ENCODE measurements around the gene KDM6A. TPM values are rescaled to one million over a fixed set of nuclear protein-coding genes. Genes with fewer than 3 reads are reported as not detected.

The KDM6A gene
- total RNA-seq, 1 donor from 2014 or later: 38.4 TPM

DNA sequence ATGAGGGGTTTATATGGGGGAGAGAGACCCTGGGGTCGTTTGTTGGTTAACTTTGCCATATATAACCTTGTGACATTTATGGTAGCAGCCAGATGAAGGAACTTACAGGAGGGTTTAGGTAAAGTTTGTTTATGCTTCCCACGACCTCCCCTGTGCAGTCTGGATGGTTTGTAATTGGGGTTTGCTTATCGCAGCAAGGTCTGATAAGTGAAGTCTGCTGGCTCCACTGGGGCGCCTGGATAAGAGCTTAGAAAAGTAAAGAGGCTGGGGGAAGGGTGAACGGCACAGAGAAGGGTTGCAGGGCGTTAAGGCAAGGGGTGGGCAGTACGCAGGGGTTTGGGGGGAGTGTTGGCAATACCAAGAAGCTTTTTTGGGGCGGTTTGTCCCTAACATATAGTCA, 98.7 kb downstream of the KDM6A start:
- no peak overlapping the region for H3K4me3 Mint-ChIP-seq (ENCODE audit: unreplicated experiment)
- no peak for DNase-seq (ENCODE audit: low spot score)
- no peaks in the 10 kb centered on the region for H3K9me3 Mint-ChIP-seq (ENCODE audit: unreplicated experiment)
- H3K36me3 Mint-ChIP-seq (ENCODE audit: low read depth, unreplicated experiment): peaks cover 26% of the 10 kb centered on the region
- H3K27ac Mint-ChIP-seq (ENCODE audit: unreplicated experiment): no peak overlapping the region
- H3K27me3 Mint-ChIP-seq (ENCODE audit: unreplicated experiment): no peaks in the 10 kb centered on the region
- TF ChIP-seq, protein P1, sequence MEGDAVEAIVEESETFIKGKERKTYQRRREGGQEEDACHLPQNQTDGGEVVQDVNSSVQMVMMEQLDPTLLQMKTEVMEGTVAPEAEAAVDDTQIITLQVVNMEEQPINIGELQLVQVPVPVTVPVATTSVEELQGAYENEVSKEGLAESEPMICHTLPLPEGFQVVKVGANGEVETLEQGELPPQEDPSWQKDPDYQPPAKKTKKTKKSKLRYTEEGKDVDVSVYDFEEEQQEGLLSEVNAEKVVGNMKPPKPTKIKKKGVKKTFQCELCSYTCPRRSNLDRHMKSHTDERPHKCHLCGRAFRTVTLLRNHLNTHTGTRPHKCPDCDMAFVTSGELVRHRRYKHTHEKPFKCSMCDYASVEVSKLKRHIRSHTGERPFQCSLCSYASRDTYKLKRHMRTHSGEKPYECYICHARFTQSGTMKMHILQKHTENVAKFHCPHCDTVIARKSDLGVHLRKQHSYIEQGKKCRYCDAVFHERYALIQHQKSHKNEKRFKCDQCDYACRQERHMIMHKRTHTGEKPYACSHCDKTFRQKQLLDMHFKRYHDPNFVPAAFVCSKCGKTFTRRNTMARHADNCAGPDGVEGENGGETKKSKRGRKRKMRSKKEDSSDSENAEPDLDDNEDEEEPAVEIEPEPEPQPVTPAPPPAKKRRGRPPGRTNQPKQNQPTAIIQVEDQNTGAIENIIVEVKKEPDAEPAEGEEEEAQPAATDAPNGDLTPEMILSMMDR (IDR thresholded peaks at IDR 0.05; ENCODE audit: unreplicated experiment): no peak
- H3K4me1 Mint-ChIP-seq (ENCODE audit: unreplicated experiment): peaks cover 10% of the 10 kb centered on the region

DNA sequence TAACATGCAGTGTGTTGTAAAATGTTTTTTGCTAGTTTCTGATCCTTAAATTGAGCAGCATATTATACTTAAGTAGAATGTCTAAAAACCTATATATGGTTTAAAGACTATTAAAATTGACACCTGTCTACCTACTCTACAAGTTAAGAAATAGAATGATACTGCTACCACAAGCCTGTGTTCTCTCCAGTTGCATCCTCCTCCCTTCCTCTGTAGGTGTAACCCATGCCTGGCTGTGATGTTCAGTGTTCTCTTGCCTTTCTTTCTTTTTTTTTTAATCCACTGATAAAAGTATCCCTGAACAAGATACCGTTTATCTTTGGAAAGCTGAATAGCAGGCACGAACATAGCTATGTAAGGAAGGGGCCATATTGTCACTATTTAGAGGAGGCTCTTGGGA, 99.1 kb downstream of the KDM6A start:
- peaks cover 10% of the 10 kb centered on the region for H3K4me1 Mint-ChIP-seq (ENCODE audit: unreplicated experiment)
- no peaks in the 10 kb centered on the region for H3K27me3 Mint-ChIP-seq (ENCODE audit: unreplicated experiment)
- H3K36me3 Mint-ChIP-seq (ENCODE audit: low read depth, unreplicated experiment): peaks cover 24% of the 10 kb centered on the region
- H3K9me3 Mint-ChIP-seq (ENCODE audit: unreplicated experiment): no peaks in the 10 kb centered on the region
- no peak overlapping the region for H3K4me3 Mint-ChIP-seq (ENCODE audit: unreplicated experiment)
- TF ChIP-seq, protein P1 (IDR thresholded peaks at IDR 0.05; ENCODE audit: unreplicated experiment): no peak
- DNase-seq (ENCODE audit: low spot score): no peak
- H3K27ac Mint-ChIP-seq (ENCODE audit: unreplicated experiment): no peak overlapping the region

DNA sequence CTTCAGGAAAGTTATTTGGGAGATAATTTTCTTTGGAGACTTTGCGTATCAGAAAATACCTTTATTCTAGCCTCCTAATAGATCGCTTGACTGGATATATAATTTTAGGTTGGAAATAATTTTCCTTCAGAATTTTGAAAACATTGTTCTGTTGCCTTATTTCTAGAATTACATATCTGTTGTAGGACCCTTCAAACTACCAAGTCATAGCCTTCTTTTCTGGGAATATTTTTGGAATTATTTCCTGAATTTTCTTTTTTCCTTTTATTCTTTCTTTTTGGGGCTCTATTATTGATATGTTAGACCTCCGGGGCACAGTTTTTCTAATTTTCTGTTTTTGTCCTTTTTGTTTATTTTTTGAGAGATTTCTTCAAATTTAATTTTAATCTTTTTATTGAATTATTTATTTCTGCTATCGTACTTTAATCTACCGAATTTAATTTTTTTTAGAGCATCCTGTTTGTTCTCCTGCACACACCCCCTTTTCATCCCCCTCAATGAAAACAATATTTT, 100.5 kb downstream of the KDM6A start:
- Mint-ChIP-seq H3K27ac (ENCODE audit: unreplicated experiment) (no peak overlapping the region), H3K9me3 (ENCODE audit: unreplicated experiment) (no peaks in the 10 kb centered on the region), H3K4me1 (ENCODE audit: unreplicated experiment) (peaks cover 5% of the 10 kb centered on the region), H3K4me3 (ENCODE audit: unreplicated experiment) (no peak overlapping the region), H3K36me3 (ENCODE audit: low read depth, unreplicated experiment) (peaks cover 22% of the 10 kb centered on the region), H3K27me3 (ENCODE audit: unreplicated experiment) (no peaks in the 10 kb centered on the region)
- no peak for DNase-seq (ENCODE audit: low spot score)
- TF ChIP-seq, protein P1 (IDR thresholded peaks at IDR 0.05; ENCODE audit: unreplicated experiment): no peak

DNA sequence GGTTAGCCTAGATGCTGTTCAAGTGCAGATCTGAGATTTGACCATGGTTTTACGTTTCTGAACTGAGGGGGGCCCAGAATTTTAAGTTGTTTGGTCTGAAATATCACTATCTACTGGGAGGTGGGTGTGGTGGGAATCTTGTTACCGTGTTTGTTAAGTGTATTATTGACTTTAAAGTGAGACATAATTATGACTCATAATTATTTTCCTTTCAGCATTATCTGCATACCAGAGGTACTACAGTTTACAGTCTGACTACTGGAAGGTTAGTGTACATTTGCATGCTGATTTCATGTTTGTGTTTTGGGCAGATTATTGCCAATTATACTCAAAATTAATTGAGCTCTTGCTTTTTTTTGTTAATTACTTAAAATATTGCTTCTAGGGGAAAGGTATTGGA, 101.5 kb downstream of the KDM6A start:
- Mint-ChIP-seq H3K4me1 (ENCODE audit: unreplicated experiment) (peaks cover 12% of the 10 kb centered on the region), H3K9me3 (ENCODE audit: unreplicated experiment) (no peaks in the 10 kb centered on the region), H3K4me3 (ENCODE audit: unreplicated experiment) (no peak overlapping the region), H3K27ac (ENCODE audit: unreplicated experiment) (no peak overlapping the region), H3K36me3 (ENCODE audit: low read depth, unreplicated experiment) (peaks cover 25% of the 10 kb centered on the region), H3K27me3 (ENCODE audit: unreplicated experiment) (no peaks in the 10 kb centered on the region)
- DNase-seq (ENCODE audit: low spot score): no peak
- TF ChIP-seq, protein P1 (IDR thresholded peaks at IDR 0.05; ENCODE audit: unreplicated experiment): no peak

DNA sequence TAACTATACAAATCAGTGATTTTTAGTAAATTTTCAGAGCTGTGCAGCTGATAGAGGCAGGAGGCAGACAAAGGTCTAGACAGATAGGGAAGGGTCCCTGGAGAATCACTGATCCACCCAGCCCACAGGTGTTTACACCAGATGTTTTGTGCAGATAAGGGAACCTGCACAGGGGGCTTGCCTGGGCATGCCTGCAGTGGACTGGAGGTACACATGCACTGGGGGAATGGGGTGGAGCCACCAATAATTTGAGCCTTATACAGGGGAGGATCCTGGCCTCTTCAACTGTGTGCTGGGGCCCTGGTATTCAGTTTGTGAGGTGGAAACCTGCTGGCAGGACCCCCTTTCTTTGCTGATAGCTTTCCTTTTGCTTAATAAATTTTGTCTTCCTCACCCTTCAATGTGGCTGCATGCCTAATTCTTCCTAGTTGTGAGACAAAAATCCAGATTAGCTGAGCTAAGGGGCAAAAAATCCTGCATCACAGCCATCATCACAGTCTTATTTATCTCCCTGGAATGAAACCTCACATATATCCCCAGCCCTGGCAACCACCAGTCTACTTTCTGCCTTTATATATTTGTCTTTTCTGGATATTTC, 102.8 kb downstream of the KDM6A start:
- Mint-ChIP-seq H3K27ac (ENCODE audit: unreplicated experiment) (no peak overlapping the region), H3K9me3 (ENCODE audit: unreplicated experiment) (no peaks in the 10 kb centered on the region), H3K4me1 (ENCODE audit: unreplicated experiment) (peaks cover 14% of the 10 kb centered on the region), H3K27me3 (ENCODE audit: unreplicated experiment) (no peaks in the 10 kb centered on the region), H3K36me3 (ENCODE audit: low read depth, unreplicated experiment) (peaks cover 26% of the 10 kb centered on the region), H3K4me3 (ENCODE audit: unreplicated experiment) (no peak overlapping the region)
- DNase-seq (ENCODE audit: low spot score): no peak
- TF ChIP-seq, protein P1 (IDR thresholded peaks at IDR 0.05; ENCODE audit: unreplicated experiment): no peak

Measured in endothelial cell (in vitro differentiated cells).